ENCODE results near the gene HAGHL.

DNA sequence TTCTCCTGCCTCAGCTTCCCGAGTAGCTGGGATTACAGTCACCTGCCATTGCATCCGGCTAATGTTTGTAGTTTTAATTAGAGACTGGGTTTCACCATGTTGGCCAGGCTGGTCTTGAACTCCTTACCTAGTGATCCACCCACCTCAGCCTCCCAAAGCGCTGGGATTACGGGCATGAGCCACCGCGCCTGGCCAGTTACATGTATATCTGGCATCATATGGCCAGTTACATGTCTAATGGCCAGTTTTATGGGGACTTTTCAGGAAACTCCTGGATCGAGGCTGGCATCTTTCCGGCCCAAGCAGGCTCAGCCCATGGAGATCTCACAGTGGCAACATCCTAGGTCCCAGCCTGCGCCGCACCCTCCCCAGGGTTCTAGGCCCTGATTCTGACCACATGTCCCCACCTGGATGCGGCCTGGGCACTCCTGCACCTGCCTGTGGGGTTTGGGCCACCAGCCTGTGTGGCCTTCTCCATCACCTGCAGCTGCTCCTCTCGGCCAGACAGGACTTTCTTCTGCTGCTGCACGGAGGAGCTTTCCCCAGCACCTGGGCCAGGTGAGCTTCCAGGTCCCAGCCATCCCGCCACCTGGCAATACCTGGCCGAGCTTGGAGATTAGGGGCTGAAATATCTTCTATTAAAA, 15.2 kb downstream of the HAGHL start:
- TF ChIP-seq, protein P1, sequence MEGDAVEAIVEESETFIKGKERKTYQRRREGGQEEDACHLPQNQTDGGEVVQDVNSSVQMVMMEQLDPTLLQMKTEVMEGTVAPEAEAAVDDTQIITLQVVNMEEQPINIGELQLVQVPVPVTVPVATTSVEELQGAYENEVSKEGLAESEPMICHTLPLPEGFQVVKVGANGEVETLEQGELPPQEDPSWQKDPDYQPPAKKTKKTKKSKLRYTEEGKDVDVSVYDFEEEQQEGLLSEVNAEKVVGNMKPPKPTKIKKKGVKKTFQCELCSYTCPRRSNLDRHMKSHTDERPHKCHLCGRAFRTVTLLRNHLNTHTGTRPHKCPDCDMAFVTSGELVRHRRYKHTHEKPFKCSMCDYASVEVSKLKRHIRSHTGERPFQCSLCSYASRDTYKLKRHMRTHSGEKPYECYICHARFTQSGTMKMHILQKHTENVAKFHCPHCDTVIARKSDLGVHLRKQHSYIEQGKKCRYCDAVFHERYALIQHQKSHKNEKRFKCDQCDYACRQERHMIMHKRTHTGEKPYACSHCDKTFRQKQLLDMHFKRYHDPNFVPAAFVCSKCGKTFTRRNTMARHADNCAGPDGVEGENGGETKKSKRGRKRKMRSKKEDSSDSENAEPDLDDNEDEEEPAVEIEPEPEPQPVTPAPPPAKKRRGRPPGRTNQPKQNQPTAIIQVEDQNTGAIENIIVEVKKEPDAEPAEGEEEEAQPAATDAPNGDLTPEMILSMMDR (IDR thresholded peaks at IDR 0.05): no peak
- no peak for TF ChIP-seq POLR2A (IDR thresholded peaks at IDR 0.05)

Data from adrenal gland (tissue), 5 donors.